WI38 (cell line): Measurements from ENCODE around the gene C2orf76.
"Not testable (repeated sequence)": the region's sequence is repeated elsewhere in the genome, so short reads cannot be mapped to it uniquely, and the experiment has no call there.

Experiments
- H3K4me3 ChIP-seq: 2 replicates; pipeline ENCODE4 v1.5.1; 2011; ENCODE audit warnings: low read depth, mild to moderate bottlenecking, control low read depth, low read length
- CTCF ChIP-seq: IDR thresholded peaks from 2 replicates; pipeline ENCODE4 v1.5.1; 2012; ENCODE audit warnings: low read depth, mild to moderate bottlenecking, control low read depth, low read length

Gene C2orf76

GRCh38 chr2:119385466-119385865 is 18.8 kb upstream of the C2orf76 start:
- no peak for TF ChIP-seq CTCF
- no peak overlapping the region for H3K4me3 ChIP-seq

- H3K4me3 ChIP-seq = no peak overlapping the region
- no peak for TF ChIP-seq CTCF
Observed at GRCh38 chr2:119384971-119385370, 18.3 kb upstream of the C2orf76 start.

- no peak for TF ChIP-seq CTCF
- H3K4me3 ChIP-seq = no peak overlapping the region
Observed at GRCh38 chr2:119383410-119384140, 16.9 kb upstream of the C2orf76 start.

- TF ChIP-seq CTCF = no peak
- no peak overlapping the region for H3K4me3 ChIP-seq
Observed at GRCh38 chr2:119378566-119378965, 11.9 kb upstream of the C2orf76 start.

- no peak for TF ChIP-seq CTCF
- H3K4me3 ChIP-seq = no peak overlapping the region
Observed at GRCh38 chr2:119377993-119378345, 11.3 kb upstream of the C2orf76 start.

- no peak overlapping the region for H3K4me3 ChIP-seq
- no peak for TF ChIP-seq CTCF
Observed at GRCh38 chr2:119377294-119377992, 10.8 kb upstream of the C2orf76 start.

GRCh38 chr2:119376810-119377209 is 10.2 kb upstream of the C2orf76 start:
- no peak for TF ChIP-seq CTCF

GRCh38 chr2:119376406-119376805 is 9.8 kb upstream of the C2orf76 start:
- H3K4me3 ChIP-seq = not testable (repeated sequence)

More at GRCh38 chr2:119376810-119377209, 10.2 kb upstream of the C2orf76 start:
- no peak overlapping the region for H3K4me3 ChIP-seq

GRCh38 chr2:119373907-119374745 is 7.5 kb upstream of the C2orf76 start:
- not testable (repeated sequence) for H3K4me3 ChIP-seq
